Central memory CD4-positive, alpha-beta T cell (primary cell): ENCODE measurements around the gene FXYD2.
A peak's percentile ranks its signal among the peaks of the same experiment; 100 is the strongest.

Experiments used
- DNase-seq: peaks from one replicate; pipeline ENCODE4 v3.0.0; 2022

Gene FXYD2

GRCh38 chr11:117834838-117835443 lies 10.4 kb upstream of the FXYD2 start:
- DNase-seq = no peak

- no peak for DNase-seq
Measured at GRCh38 chr11:117834068-117834810, 9.7 kb upstream of the FXYD2 start.

DNA sequence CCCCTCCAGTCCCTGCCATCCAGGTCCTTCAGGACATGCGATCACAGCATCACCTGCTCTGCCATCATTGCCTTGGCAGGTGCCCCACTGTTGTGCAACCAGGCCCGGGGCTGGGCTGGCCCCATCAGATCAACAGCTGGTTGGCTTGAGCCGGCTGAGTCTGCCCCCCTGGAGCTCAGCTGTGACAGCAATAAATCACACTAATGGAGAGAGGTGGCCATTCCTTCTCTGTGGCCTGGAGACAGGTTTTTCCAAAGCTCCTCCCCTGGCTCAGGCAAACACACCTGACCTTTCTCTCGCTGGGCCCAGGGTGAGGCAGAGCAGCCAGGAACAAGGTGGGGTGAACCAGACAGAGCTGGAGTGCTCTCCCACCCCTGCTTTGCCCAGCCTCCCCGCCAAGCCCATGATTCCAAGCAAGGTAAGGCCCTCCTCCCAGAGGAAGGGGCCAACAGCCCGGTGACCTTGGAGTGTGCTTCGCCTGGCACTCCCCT lies 8.9 kb upstream of the FXYD2 start:
- no peak for DNase-seq

- DNase-seq = no peak
Measured at GRCh38 chr11:117832511-117832910, 8.0 kb upstream of the FXYD2 start.

DNA sequence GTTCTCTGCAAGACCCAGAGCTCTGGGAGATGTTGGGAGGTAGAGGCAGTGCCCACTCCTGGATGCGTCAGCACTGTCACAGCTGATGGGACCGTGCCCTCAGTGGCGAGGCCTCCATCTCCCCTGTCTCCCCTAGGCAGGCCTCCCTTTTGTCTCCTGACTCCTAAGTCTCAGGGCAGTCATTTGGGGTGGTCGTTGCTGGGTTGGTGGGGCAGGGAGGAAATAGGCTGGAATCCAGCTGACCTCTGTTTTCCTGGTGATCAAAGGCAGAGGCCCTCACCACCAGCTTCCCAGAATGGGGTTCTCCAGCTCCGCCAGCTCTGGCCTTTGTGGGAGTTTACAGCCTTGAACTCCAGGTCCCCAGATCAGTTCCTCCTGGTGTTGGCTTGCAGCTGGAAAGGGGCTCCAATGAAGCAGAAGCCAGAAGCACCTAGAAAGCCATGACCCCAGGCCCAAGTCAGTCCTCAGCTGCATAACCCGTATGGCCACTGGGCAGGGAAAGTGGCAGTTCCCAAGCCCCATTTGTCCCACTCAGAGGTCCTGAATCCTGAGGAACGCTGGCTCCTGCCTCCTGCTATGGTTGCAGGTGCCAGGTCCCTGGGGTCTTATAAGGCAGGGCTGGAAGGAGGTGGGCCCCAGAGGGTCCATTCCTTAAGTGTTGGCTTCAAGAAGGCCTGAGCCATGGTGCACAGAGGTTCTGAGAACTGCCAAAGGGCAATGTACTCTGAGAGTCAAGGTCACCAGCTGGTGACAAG lies 7.3 kb upstream of the FXYD2 start:
- DNase-seq = no peak

- no peak for DNase-seq
Measured at GRCh38 chr11:117830674-117831351, 6.3 kb upstream of the FXYD2 start.

GRCh38 chr11:117830072-117830471 lies 5.5 kb upstream of the FXYD2 start:
- DNase-seq = no peak

DNA sequence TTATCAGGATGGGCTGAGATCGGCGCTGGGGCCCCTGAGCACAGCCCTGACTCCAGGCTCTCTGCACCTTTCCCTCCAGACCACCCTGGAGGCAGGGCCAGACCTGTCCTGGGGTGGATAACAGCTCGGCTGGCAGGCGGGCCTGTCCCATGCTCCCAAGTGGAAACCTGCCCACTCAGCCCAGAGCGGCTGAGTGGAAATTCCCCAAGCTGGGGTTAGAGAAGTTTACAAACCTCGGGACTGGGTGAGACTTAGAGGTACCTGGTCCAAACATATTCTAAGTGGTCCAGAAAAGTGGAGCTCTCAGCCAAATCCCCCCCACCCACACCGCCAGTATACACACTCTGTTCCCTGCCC lies 4.8 kb upstream of the FXYD2 start:
- DNase-seq = no peak

- DNase-seq = peak; percentile 56
Measured at GRCh38 chr11:117828611-117829368, 4.2 kb upstream of the FXYD2 start.

DNA sequence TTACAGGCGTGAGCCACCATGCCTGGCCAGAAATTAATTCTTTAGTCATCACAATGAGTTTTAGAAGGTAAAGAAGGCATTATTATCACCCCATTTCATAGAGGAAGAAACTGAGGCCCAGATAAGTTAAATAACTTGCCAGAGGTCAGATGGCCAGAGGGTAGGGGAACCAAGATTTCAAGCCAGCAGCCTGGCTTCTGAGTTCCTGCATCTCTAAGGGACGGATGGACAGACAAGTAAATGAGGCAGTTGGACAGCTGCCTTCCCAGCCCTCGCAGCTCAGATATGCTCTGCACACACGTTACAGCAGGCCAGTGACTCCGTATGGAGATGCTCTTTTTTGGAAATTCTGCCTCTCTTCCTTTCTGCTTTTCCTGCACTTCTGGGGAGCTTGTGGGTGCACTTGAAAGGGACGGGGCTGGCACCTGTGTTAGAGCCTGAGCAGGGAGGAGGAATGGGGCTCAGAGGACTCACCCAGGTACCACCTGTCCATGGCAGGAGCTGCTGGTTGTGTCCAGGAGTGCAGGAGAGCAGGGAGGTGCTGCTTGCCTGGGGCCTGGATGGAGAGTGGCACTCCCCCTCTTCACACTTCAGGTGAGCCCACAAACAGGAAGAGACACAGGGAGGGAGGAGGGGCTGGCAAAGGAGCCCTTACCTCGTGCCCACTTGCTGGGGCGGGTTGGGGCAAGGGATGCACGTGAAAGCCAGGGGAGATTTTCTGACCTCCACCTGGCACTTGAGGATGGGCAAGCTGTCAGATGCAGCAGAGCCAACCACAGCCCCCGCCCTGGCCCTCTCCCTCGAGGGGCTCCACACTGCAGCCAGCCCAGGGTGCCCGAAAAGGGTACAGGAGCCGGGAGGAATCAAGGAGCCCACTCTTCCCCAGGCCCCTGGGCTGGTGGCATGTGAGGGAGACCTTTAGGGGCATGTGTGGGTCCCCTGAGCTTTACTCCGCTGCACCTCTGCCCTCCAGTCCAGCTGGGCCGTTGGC lies 3.3 kb upstream of the FXYD2 start:
- DNase-seq = peak; percentile 27

DNA sequence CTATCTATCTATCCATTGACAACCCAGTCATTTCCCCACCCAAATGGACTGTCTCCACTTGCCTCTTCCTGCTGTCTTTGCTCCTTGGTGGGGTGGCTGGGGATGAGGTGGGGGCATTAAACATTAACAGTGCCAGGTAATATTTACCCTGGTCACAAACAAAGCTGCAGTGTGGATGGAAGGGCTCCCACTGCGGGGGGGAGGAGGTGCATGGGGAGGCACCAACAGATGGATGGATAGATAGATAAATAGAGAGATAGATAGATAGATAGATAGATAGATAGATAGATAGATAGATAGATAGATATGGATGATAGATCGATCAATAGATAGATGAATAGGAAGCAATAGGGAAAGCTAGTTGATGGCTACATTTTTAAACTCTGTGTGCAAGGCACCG lies 2.3 kb upstream of the FXYD2 start:
- DNase-seq = no peak

GRCh38 chr11:117826190-117826570 lies 1.6 kb upstream of the FXYD2 start:
- DNase-seq = no peak

DNA sequence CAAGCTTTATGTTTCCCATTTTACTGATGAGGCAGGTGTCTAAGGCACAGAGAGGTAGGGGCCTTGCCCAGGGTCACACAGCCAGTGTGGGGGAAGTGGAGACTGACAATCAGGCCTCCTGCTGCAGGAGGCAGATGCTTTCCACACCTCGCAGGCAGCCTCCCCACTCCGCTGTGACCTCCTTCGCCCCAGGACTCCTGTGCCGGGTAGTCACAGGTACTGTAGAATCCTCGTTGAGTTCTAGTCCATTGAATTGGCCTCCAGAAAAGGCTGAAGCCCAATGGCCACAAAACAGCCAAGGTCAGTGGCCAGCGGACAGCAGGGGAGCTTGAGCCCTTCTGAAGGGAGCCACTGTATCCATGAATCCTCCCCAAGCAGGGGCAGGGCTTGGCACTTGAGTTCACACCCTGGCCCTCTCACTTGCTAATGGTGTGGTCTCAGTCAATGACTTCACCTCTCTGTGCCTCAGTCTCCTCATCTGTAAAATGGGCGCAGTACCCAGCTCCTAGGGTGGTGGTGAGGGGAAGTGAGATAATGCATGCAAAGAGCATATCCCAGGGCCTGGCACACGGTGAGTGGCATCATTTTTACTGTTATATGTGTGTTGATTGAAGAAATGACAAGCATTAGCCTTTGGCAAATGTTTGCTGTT lies 1.1 kb upstream of the FXYD2 start:
- DNase-seq = no peak

GRCh38 chr11:117823946-117824420 lies 561 bp downstream of the FXYD2 start:
- no peak for DNase-seq

GRCh38 chr11:117823294-117823945 lies 1.1 kb downstream of the FXYD2 start:
- DNase-seq = peak; percentile 17

- peak; percentile 30 for DNase-seq
Measured at GRCh38 chr11:117822074-117823033, 2.2 kb downstream of the FXYD2 start.

DNA sequence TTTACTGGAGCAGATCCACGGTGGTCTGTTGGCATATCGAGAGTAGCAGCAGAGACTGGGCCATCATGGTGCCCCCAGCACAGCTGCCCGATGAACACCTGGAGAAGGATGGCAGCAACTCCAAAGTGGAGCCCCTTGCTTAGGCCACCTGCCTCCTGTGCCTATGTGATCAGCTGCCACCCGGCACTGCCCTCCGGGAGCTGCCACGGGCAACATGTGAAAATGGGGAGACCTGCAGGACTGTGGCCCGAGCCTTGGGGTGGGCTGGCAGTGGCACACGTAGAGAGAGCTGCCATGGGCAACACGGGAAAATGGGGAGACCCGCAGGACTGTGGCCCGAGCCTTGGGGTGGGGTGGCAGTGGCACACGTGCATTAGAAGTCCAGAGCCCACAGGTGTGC lies 3.1 kb downstream of the FXYD2 start:
- no peak for DNase-seq

DNA sequence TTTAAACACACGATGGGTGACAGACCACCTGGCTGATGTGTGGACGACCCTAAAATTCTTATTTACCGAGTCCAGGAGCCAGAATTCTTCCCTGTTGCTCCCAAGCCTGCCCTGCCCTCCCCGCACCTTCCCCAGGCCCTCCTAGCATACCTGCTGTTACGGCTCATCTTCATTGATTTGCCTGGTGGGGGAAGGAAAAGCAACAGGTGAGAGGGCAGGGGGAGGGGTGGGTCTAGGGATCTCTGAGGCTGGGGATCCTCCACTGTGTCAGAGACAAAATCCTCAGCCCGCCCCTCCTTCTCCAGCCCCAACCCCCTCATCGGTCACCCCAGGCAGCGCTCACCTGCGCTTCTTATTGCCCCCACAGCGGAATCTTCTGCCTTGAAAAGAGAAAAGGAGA lies 4.0 kb downstream of the FXYD2 start:
- no peak for DNase-seq

DNA sequence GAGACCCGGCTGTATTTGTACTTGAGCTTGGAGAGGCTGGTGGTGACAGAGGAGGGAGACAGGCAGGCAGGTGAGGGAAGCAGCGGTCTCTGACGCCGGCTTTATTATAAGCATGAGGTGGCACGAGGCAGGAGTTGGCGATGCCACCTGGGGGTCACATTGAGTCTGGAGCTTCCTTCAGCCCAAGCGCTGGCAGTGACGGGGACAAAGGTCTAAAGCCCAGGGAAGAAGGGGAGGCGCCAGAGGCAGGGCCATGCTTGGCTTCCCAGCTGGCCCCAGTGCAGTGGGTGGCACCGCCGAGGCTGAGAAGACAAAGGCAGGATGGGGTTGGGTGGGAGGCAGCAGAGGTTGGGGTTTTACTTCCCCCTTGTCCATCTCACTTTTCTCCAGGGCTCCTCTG lies 4.5 kb downstream of the FXYD2 start:
- DNase-seq = no peak
